Activated CD4-positive, alpha-beta memory T cell treated with anti-CD3 and anti-CD28 coated beads for 36 hours (primary cell): Measurements from ENCODE around the gene IL17RE. TPM values are rescaled to one million over a fixed set of nuclear protein-coding genes. Genes with fewer than 3 reads are reported as not detected.

Experiments
- CTCF ChIA-PET: fragments of 350-600 bp; sonication (Branson Sonifier 250); formaldehyde crosslinking; loops from one replicate; lab custom pipeline; 2021; ENCODE audit warnings: antibody characterized with exemption, inconsistent platforms; lab: Charles Lee
- POLR2A ChIA-PET: fragments of 350-600 bp; sonication (Branson Sonifier 250); formaldehyde crosslinking; loops from one replicate; lab custom pipeline; 2021; ENCODE audit warnings: antibody characterized with exemption; lab: Charles Lee
- DNase-seq: peaks from one replicate; pipeline ENCODE4 v3.0.0-alpha.2; 2020
- H3K27ac Mint-ChIP-seq: one replicate; pipeline ENCODE4 v1.8.0; 2021; ENCODE audit warnings: mixed read lengths
- H3K27me3 Mint-ChIP-seq: one replicate; pipeline ENCODE4 v1.8.0; 2021; ENCODE audit warnings: mixed read lengths
- H3K36me3 Mint-ChIP-seq: one replicate; pipeline ENCODE4 v1.8.0; 2021; ENCODE audit warnings: mixed read lengths
- H3K4me1 Mint-ChIP-seq: one replicate; pipeline ENCODE4 v1.8.0; 2021; ENCODE audit warnings: low read depth, mixed read lengths
- H3K4me3 Mint-ChIP-seq: one replicate; pipeline ENCODE4 v1.8.0; 2021; ENCODE audit warnings: mild to moderate bottlenecking, mixed read lengths
- H3K9me3 Mint-ChIP-seq: one replicate; pipeline ENCODE4 v1.8.0; 2021; ENCODE audit warnings: mixed read lengths
- intact Hi-C: fragments of 100-400 bp; cut with micrococcal nuclease; formaldehyde crosslinking; loops from one replicate; pipeline ENCODE4 v1.15.1; 2023
- total RNA-seq, 2 experiments: library from RNA; stranded (reverse); gene quantifications; one replicate each; pipeline ENCODE4 v1.2.3, GENCODE V29; 2021

IL17RE gene
- total RNA-seq, 2 experiments from 2014 or later: 1.8 to 1.9 TPM

GRCh38 chr3:9918261-9919038 lies 15.8 kb downstream of the IL17RE start:
- H3K27me3 Mint-ChIP-seq: no peaks in the 10 kb centered on the region
- H3K27ac Mint-ChIP-seq: no peak overlapping the region
- peaks cover 11% of the 10 kb centered on the region for H3K4me1 Mint-ChIP-seq
- ChIA-PET POLR2A (no interaction called here), CTCF (no interaction called here)
- H3K36me3 Mint-ChIP-seq: no peaks in the 10 kb centered on the region
- no peak overlapping the region for H3K4me3 Mint-ChIP-seq
- H3K9me3 Mint-ChIP-seq: no peaks in the 10 kb centered on the region
- intact Hi-C loops: loop anchor here (5.0 kb wide), 1 partner anchor 111 kb away; no protein-coding TSS in a partner anchor
- no peak for DNase-seq

DNA sequence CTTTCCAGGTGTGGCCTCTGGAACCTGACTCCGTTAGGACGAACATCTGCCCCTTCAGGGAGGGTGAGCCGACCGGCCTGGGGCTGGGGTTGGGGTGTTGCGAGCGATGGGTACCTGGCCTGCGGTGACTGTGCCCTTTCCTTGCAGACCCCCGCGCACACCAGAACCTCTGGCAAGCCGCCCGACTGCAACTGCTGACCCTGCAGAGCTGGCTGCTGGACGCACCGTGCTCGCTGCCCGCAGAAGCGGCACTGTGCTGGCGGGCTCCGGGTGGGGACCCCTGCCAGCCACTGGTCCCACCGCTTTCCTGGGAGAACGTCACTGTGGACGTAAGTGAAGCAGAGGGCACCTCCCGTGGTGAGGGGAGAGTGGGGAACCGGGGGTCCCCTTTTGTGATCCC lies 25.5 kb downstream of the IL17RE start:
- Mint-ChIP-seq H3K36me3 (no peaks in the 10 kb centered on the region), H3K27ac (no peak overlapping the region), H3K27me3 (no peaks in the 10 kb centered on the region), H3K4me1 (peaks cover 9% of the 10 kb centered on the region), H3K9me3 (no peaks in the 10 kb centered on the region), H3K4me3 (no peak overlapping the region)
- DNase-seq: no peak
- intact Hi-C loops: no loop called here
- ChIA-PET POLR2A (no interaction called here), CTCF (no interaction called here)

DNA sequence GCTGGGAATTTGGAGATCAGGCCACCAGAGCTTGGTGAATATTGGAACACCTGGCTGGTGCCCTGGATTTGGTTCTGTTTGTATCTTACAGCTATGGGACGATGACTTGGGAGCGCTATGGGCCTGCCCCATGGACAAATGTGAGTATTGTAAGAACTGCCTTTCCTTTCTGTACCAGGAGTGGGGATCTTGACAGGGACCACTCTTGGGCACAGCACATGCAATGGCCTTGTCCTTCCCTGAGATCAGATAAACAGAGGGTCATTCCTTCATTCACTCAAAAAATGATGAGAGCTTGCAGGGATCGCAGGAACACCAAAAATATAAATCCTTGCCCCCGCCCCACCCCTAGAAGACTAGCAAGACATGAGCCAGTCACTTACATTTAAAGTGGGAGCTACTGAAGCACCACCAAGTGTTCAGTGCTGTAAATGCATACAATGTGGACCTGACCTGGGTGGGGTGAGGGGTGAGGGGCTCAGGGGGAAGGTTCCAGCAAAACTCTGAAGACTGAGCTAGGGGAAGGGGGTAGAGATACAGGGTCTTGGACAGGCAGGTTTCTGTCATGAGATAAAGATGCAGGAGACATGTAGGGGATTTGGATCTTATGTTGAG lies 28.3 kb downstream of the IL17RE start:
- Mint-ChIP-seq H3K9me3 (no peaks in the 10 kb centered on the region), H3K4me1 (peaks cover 26% of the 10 kb centered on the region), H3K36me3 (no peaks in the 10 kb centered on the region), H3K27ac (no peak overlapping the region), H3K4me3 (no peak overlapping the region), H3K27me3 (no peaks in the 10 kb centered on the region)
- CTCF ChIA-PET: interaction anchor here (0.7 to 6.3 kb wide), 15 partner anchors 10 to 430 kb away, joined by 3 to 73 read pairs (median 6); partner anchors contain the start of genes ARPC4, IL17RC, IL17RE and PRRT3
- POLR2A ChIA-PET: interaction anchor here (1.2 to 4.9 kb wide), 3 partner anchors 15 to 40 kb away, joined by 4 to 33 read pairs (median 24); partner anchors contain the start of gene JAGN1
- DNase-seq: peak; percentile 33
- intact Hi-C loops: loop anchor here (5.0 kb wide), 4 partner anchors 199 to 534 kb away; partner anchors contain the start of genes BRPF1, SETD5 and TATDN2

DNA sequence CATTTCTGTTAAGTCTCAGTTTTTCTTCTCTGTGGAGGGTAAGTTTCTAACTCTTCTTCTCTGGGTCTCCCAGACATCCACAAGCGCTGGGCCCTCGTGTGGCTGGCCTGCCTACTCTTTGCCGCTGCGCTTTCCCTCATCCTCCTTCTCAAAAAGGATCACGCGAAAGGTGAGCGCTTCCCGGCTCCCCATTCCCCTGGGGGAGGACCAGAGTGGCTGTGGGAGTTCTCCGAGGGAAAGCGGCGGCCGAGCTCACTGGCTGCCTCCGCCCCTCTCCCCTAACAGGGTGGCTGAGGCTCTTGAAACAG lies 29.8 kb downstream of the IL17RE start:
- H3K27ac Mint-ChIP-seq: peak overlapping the region; percentile 89
- intact Hi-C loops: loop anchor here (1.0 to 5.0 kb wide), 7 partner anchors 16 to 535 kb away; partner anchors contain the start of genes BRPF1, IL17RC, JAGN1 and SETD5
- ChIA-PET POLR2A (interaction anchor here (0.5 to 4.9 kb wide), 19 partner anchors 10 to 389 kb away, joined by 3 to 33 read pairs (median 5); partner anchors contain the start of genes ARPC4, FANCD2, IL17RE and JAGN1), CTCF (interaction anchor here (0.6 to 6.3 kb wide), 39 partner anchors 9 to 388 kb away, joined by 3 to 73 read pairs (median 5); partner anchors contain the start of genes ARPC4, CIDEC, EMC3 and FANCD2)
- no peaks in the 10 kb centered on the region for H3K9me3 Mint-ChIP-seq
- no peaks in the 10 kb centered on the region for H3K27me3 Mint-ChIP-seq
- H3K4me3 Mint-ChIP-seq: peak overlapping the region; percentile 86
- no peak for DNase-seq
- H3K4me1 Mint-ChIP-seq: peaks cover 28% of the 10 kb centered on the region
- H3K36me3 Mint-ChIP-seq: peaks cover 4% of the 10 kb centered on the region

- intact Hi-C loops: loop anchor here (1.0 to 5.0 kb wide), 13 partner anchors 16 to 536 kb away; partner anchors contain the start of genes BRK1, BRPF1, FANCD2 and IL17RC
- H3K4me3 Mint-ChIP-seq: peak overlapping the region; percentile 86
- peaks cover 4% of the 10 kb centered on the region for H3K36me3 Mint-ChIP-seq
- ChIA-PET POLR2A (interaction anchor here (0.7 to 4.9 kb wide), 21 partner anchors 9 to 389 kb away, joined by 3 to 33 read pairs (median 4); partner anchors contain the start of genes ARPC4, BRPF1, FANCD2 and IL17RE), CTCF (interaction anchor here (0.6 to 6.3 kb wide), 47 partner anchors 10 to 389 kb away, joined by 3 to 73 read pairs (median 4); partner anchors contain the start of genes ARPC4, CIDEC, EMC3 and FANCD2)
- peak; percentile 94 for DNase-seq
- H3K4me1 Mint-ChIP-seq: peaks cover 28% of the 10 kb centered on the region
- H3K27me3 Mint-ChIP-seq: no peaks in the 10 kb centered on the region
- peak overlapping the region; percentile 89 for H3K27ac Mint-ChIP-seq
- no peaks in the 10 kb centered on the region for H3K9me3 Mint-ChIP-seq
Observed at GRCh38 chr3:9932843-9933560, 30.4 kb downstream of the IL17RE start.

DNA sequence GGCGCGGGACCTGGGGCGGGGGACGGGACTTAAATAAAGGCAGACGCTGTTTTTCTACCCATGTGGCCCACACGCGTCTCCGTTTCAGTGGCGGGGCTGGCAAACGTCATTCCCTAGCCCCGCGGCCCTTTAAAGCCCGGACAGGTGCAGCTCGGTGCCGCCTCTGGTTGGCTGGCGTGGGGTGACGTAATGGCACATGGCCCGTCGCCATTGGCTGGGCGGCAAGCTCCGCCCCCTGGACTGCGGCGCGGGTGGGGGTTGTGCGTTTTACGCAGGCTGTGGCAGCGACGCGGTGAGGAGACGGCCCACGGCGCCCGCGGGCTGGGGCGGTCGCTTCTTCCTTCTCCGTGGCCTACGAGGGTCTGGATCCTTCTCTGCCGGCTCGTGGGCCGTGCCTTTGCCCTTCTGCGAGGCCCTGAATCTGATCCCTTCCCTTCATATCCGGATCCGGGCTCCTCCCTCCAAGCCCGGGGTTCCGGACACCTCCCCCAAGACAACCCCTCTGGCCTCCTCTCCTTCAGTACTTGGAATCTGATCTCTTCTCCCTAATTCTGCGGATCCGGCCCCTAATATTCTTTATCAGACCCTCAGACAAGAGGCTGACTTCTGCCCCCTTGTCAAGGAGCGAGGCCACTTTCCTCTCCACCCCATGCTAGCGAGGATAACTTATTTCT lies 31.1 kb downstream of the IL17RE start, which contains the start of gene CRELD1:
TSS of gene CRELD1 (plus strand) at position 274 of the 674 bp plus-strand sequence. CDS start 605 bp downstream, outside the sequence.
- Mint-ChIP-seq H3K4me1 (peaks cover 28% of the 10 kb centered on the region), H3K27me3 (no peaks in the 10 kb centered on the region), H3K27ac (peak within 1 kb of the TSS; percentile 89), H3K4me3 (peak within 1 kb of the TSS; percentile 86), H3K9me3 (no peaks in the 10 kb centered on the region), H3K36me3 (peaks cover 4% of the 10 kb centered on the region)
- intact Hi-C loops: loop anchor here (1.0 to 5.0 kb wide), 12 partner anchors 17 to 536 kb away; partner anchors contain the start of genes BRK1, BRPF1, FANCD2 and IL17RC
- CTCF ChIA-PET: interaction anchor here (0.6 to 6.3 kb wide), 31 partner anchors 9 to 388 kb away, joined by 3 to 73 read pairs (median 5); partner anchors contain the start of genes ARPC4, CIDEC, EMC3 and FANCD2
- DNase-seq: peak; percentile 97
- POLR2A ChIA-PET: interaction anchor here (0.7 to 4.9 kb wide), 13 partner anchors 9 to 388 kb away, joined by 3 to 33 read pairs (median 5); partner anchors contain the start of genes BRPF1, JAGN1, RPUSD3 and SEC13

- Mint-ChIP-seq H3K36me3 (peaks cover 4% of the 10 kb centered on the region), H3K4me1 (peaks cover 28% of the 10 kb centered on the region), H3K27ac (peak overlapping the region; percentile 89), H3K27me3 (no peaks in the 10 kb centered on the region), H3K4me3 (peak overlapping the region; percentile 86), H3K9me3 (no peaks in the 10 kb centered on the region)
- CTCF ChIA-PET: interaction anchor here (1.0 to 6.3 kb wide), 11 partner anchors 9 to 207 kb away, joined by 3 to 73 read pairs (median 15); partner anchors contain the start of genes ARPC4, IL17RC, JAGN1 and PRRT3
- intact Hi-C loops: loop anchor here (5.0 kb wide), 4 partner anchors 202 to 537 kb away; partner anchors contain the start of genes BRPF1, SETD5 and TATDN2
- DNase-seq: no peak
- POLR2A ChIA-PET: interaction anchor here (0.7 to 4.9 kb wide), 6 partner anchors 8 to 90 kb away, joined by 3 to 33 read pairs (median 10); partner anchors contain the start of genes JAGN1 and RPUSD3
Observed at GRCh38 chr3:9934235-9934621, 31.6 kb downstream of the IL17RE start.

GRCh38 chr3:9934993-9935392 lies 32.3 kb downstream of the IL17RE start:
- CTCF ChIA-PET: interaction anchor here (0.8 to 6.3 kb wide), 6 partner anchors 8 to 142 kb away, joined by 3 to 73 read pairs (median 4); partner anchors contain the start of gene ARPC4
- H3K9me3 Mint-ChIP-seq: no peaks in the 10 kb centered on the region
- POLR2A ChIA-PET: interaction anchor here (0.8 to 4.9 kb wide), 3 partner anchors 11 to 45 kb away, joined by 3 to 33 read pairs (median 5); partner anchors contain the start of gene JAGN1
- no peak for DNase-seq
- no peak overlapping the region for H3K27ac Mint-ChIP-seq
- H3K36me3 Mint-ChIP-seq: peaks cover 4% of the 10 kb centered on the region
- intact Hi-C loops: loop anchor here (5.0 kb wide), 4 partner anchors 203 to 538 kb away; partner anchors contain the start of genes BRPF1, SETD5 and TATDN2
- peaks cover 28% of the 10 kb centered on the region for H3K4me1 Mint-ChIP-seq
- no peaks in the 10 kb centered on the region for H3K27me3 Mint-ChIP-seq
- H3K4me3 Mint-ChIP-seq: peak overlapping the region; percentile 86

DNA sequence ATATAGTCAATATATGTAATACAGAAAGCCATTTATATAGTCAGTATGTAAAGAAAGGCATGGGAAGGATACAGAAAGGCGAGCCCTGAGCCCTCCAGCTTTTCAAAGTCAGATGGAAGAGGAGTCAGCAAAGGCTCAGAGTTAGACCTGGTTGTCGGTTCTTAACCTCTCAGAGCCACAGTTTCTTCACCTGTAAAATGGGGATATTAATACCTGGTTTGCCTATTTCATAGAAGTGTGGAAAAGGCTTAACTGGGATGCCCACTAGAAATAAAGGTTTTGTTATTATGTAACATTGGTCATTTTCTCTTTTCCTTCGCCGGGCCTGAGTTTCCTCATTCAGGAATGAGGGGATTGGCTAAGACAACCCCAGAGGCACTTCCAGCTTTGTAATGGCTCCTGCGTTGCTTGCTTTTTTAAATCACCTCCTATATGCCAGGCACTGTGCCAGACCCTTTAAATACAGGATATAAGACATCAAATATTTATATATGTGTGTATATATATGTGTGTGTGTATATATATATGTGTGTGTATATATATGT lies 33.4 kb downstream of the IL17RE start:
- H3K36me3 Mint-ChIP-seq: peaks cover 4% of the 10 kb centered on the region
- H3K4me3 Mint-ChIP-seq: no peak overlapping the region
- H3K4me1 Mint-ChIP-seq: peaks cover 28% of the 10 kb centered on the region
- ChIA-PET CTCF (interaction anchor here (6.3 kb wide), 1 partner anchor 11 kb away, joined by 73 read pairs; no protein-coding TSS in a partner anchor), POLR2A (interaction anchor here (4.9 kb wide), 1 partner anchor 10 kb away, joined by 33 read pairs; no protein-coding TSS in a partner anchor)
- no peaks in the 10 kb centered on the region for H3K27me3 Mint-ChIP-seq
- H3K27ac Mint-ChIP-seq: no peak overlapping the region
- H3K9me3 Mint-ChIP-seq: no peaks in the 10 kb centered on the region
- intact Hi-C loops: no loop called here
- no peak for DNase-seq
